HG03045 (cell line): ENCODE data around the gene CCDC51.

ENCODE experiments used
- ATAC-seq: cut with Tn5 transposase; IDR thresholded peaks from one replicate; pipeline ENCODE4 v1.9.1; 2021; ENCODE audit warnings: mild to moderate bottlenecking, moderate library complexity; ENCODE audit not compliant: unreplicated experiment

CCDC51 gene

GRCh38 chr3:48435223-48435595 is 4.7 kb downstream of the CCDC51 start:
- ATAC-seq = no peak

- no peak for ATAC-seq
Observed at GRCh38 chr3:48434591-48435222, 5.2 kb downstream of the CCDC51 start.

- no peak for ATAC-seq
Observed at GRCh38 chr3:48433472-48434118, 6.3 kb downstream of the CCDC51 start.

- no peak for ATAC-seq
Observed at GRCh38 chr3:48432411-48433371, 7.2 kb downstream of the CCDC51 start.

- ATAC-seq = no peak
Observed at GRCh38 chr3:48431224-48432029, 8.5 kb downstream of the CCDC51 start.

- no peak for ATAC-seq
Observed at GRCh38 chr3:48430708-48431101, 9.2 kb downstream of the CCDC51 start.

- no peak for ATAC-seq
Observed at GRCh38 chr3:48429960-48430707, 9.8 kb downstream of the CCDC51 start, which contains the start of gene PLXNB1. Gene PLXNB1 (minus strand): TSS chr3:48430086. CDS start chr3:48424611, 5,475 bp downstream.

- no peak for ATAC-seq
Observed at GRCh38 chr3:48429317-48429959, 10.5 kb downstream of the CCDC51 start.

- ATAC-seq = no peak
Observed at GRCh38 chr3:48428572-48429316, 11.2 kb downstream of the CCDC51 start.

GRCh38 chr3:48428088-48428571 is 11.8 kb downstream of the CCDC51 start:
- ATAC-seq = no peak

GRCh38 chr3:48427630-48427962 is 12.3 kb downstream of the CCDC51 start:
- no peak for ATAC-seq

GRCh38 chr3:48426944-48427629 is 12.8 kb downstream of the CCDC51 start:
- no peak for ATAC-seq

- no peak for ATAC-seq
Observed at GRCh38 chr3:48426401-48426909, 13.5 kb downstream of the CCDC51 start.

GRCh38 chr3:48425281-48425812 is 14.6 kb downstream of the CCDC51 start:
- ATAC-seq = no peak

GRCh38 chr3:48423883-48424695 is 15.8 kb downstream of the CCDC51 start:
- ATAC-seq = no peak

- no peak for ATAC-seq
Observed at GRCh38 chr3:48423241-48423882, 16.6 kb downstream of the CCDC51 start.
